HEK293 (cell line): ENCODE results near the gene TPSG1.
A peak's percentile ranks its signal among the peaks of the same experiment; 100 is the strongest.

ENCODE experiments used
- CTCF ChIA-PET: fragments of 350-600 bp; formaldehyde crosslinking; extraction: SDS; loops from one replicate; lab custom pipeline; 2021; ENCODE audit warnings: antibody characterized with exemption; lab: Yijun Ruan, JAX
- POLR2A ChIA-PET: fragments of 300-600 bp; formaldehyde crosslinking; extraction: SDS; loops from one replicate; lab custom pipeline; 2020; ENCODE audit warnings: antibody characterized with exemption, inconsistent platforms; lab: Yijun Ruan, JAX
- H3K27ac ChIP-seq: fragments of 200-500 bp; sonication (Bioruptor generic); 2 replicates; pipeline ENCODE4 v1.5.1; 2014; ENCODE audit warnings: low read depth, low read length, control low read depth, inconsistent platforms; ENCODE audit errors: extremely low read depth
- H3K36me3 ChIP-seq, 2 experiments: fragments of 200-500 bp in 1 of 2; sonication (Bioruptor generic) in 1 of 2; 1 replicate in 1 of 2; 2 replicates in 1 of 2; pipeline ENCODE4 v1.5.1; 2014 to 2017; ENCODE audit warnings: inconsistent platforms in 2 of 2, low read length in 2 of 2; ENCODE audit not compliant: control insufficient read depth in 2 of 2, insufficient read depth in 1 of 2
- H3K4me1 ChIP-seq: fragments of 200-500 bp; sonication (Bioruptor generic); 2 replicates; pipeline ENCODE4 v1.5.1; 2014; ENCODE audit warnings: mild to moderate bottlenecking, low read length, inconsistent platforms; ENCODE audit not compliant: control insufficient read depth, insufficient read depth
- H3K4me3 ChIP-seq: 2 replicates; pipeline ENCODE4 v1.5.1; 2011; ENCODE audit warnings: low read depth, mild to moderate bottlenecking, control low read depth, low read length, moderate library complexity
- H3K9me3 ChIP-seq: fragments of 200-500 bp; sonication (Bioruptor generic); 2 replicates; pipeline ENCODE4 v1.5.1; 2014; ENCODE audit warnings: low read depth, low read length, inconsistent platforms; ENCODE audit not compliant: control insufficient read depth, insufficient read depth
- KLF10 ChIP-seq: fragments of 450-650 bp; IDR thresholded peaks from 2 replicates; pipeline ENCODE4 v1.5.1; 2018; ENCODE audit warnings: missing biosample characterization, mild to moderate bottlenecking, missing genetic modification characterization
- SP3 ChIP-seq: fragments of 450-650 bp; formaldehyde crosslinking; IDR thresholded peaks from 2 replicates; pipeline ENCODE4 v1.5.1; 2016; ENCODE audit warnings: missing biosample characterization, missing genetic modification characterization
- ZBTB48 ChIP-seq: fragments of 450-650 bp; formaldehyde crosslinking; IDR thresholded peaks from 2 replicates; pipeline ENCODE4 v1.5.1; 2016; ENCODE audit warnings: missing biosample characterization, missing genetic modification characterization
- ZBTB6 ChIP-seq: fragments of 450-650 bp; formaldehyde crosslinking; IDR thresholded peaks from 2 replicates; pipeline ENCODE4 v1.5.1; 2017; ENCODE audit warnings: missing biosample characterization, missing genetic modification characterization
- ZFP3 ChIP-seq: fragments of 450-650 bp; formaldehyde crosslinking; IDR thresholded peaks from 2 replicates; pipeline ENCODE4 v1.5.1; 2016; ENCODE audit warnings: low read depth, missing biosample characterization, missing genetic modification characterization
- ZIC2 ChIP-seq: fragments of 450-650 bp; formaldehyde crosslinking; IDR thresholded peaks from 2 replicates; pipeline ENCODE4 v1.5.1; 2016; ENCODE audit warnings: missing biosample characterization, missing genetic modification characterization
- ZNF10 ChIP-seq: fragments of 450-650 bp; formaldehyde crosslinking; IDR thresholded peaks from 2 replicates; pipeline ENCODE4 v1.5.1; 2017; ENCODE audit warnings: missing biosample characterization, missing genetic modification characterization
- ZNF248 ChIP-seq: fragments of 450-650 bp; formaldehyde crosslinking; IDR thresholded peaks from 2 replicates; pipeline ENCODE4 v1.5.1; 2017; ENCODE audit warnings: missing biosample characterization, missing genetic modification characterization
- ZNF280D ChIP-seq: fragments of 450-650 bp; formaldehyde crosslinking; IDR thresholded peaks from 2 replicates; pipeline ENCODE4 v1.5.1; 2016; ENCODE audit warnings: missing biosample characterization, missing genetic modification characterization
- ZNF518A ChIP-seq: fragments of 450-650 bp; formaldehyde crosslinking; conservative IDR thresholded peaks from 2 replicates; pipeline ENCODE4 v1.5.1; 2016; ENCODE audit warnings: low read depth, missing biosample characterization, missing genetic modification characterization
- ZNF558 ChIP-seq: fragments of 450-650 bp; formaldehyde crosslinking; IDR thresholded peaks from 2 replicates; pipeline ENCODE4 v1.5.1; 2016; ENCODE audit warnings: missing biosample characterization, missing genetic modification characterization
- ZNF610 ChIP-seq: fragments of 450-650 bp; formaldehyde crosslinking; IDR thresholded peaks from 2 replicates; pipeline ENCODE4 v1.5.1; 2016; ENCODE audit warnings: missing biosample characterization, missing genetic modification characterization, borderline replicate concordance
- ZNF664 ChIP-seq: fragments of 450-650 bp; formaldehyde crosslinking; IDR thresholded peaks from 2 replicates; pipeline ENCODE4 v1.5.1; 2016; ENCODE audit warnings: missing biosample characterization, missing genetic modification characterization
- ZNF670 ChIP-seq: fragments of 450-650 bp; formaldehyde crosslinking; IDR thresholded peaks from 2 replicates; pipeline ENCODE4 v1.5.1; 2016; ENCODE audit warnings: missing biosample characterization, missing genetic modification characterization, low read depth
- ZNF692 ChIP-seq: fragments of 450-650 bp; formaldehyde crosslinking; IDR thresholded peaks from 2 replicates; pipeline ENCODE4 v1.5.1; 2016; ENCODE audit warnings: missing biosample characterization, missing genetic modification characterization

The TPSG1 gene

GRCh38 chr16:1195393-1195666, 29.7 kb downstream of the TPSG1 start:
- Histone ChIP-seq H3K36me3 (no peaks in the 10 kb centered on the region), H3K4me1 (peaks cover 3% of the 10 kb centered on the region; the same call in 1 of the 2 replicates), H3K27ac (no peak overlapping the region), H3K4me3 (no peak overlapping the region), H3K9me3 (no peaks in the 10 kb centered on the region)
- TF ChIP-seq ZNF280D = no peak
- TF ChIP-seq ZNF610 (tag by site-specific recombination) = no peak
- TF ChIP-seq ZFP3 (tag by site-specific recombination) = no peak
- no peak for TF ChIP-seq ZNF10 (tag by site-specific recombination)
- no peak for TF ChIP-seq ZBTB6 (tag by site-specific recombination)
- no peak for TF ChIP-seq KLF10 (tag by site-specific recombination)
- TF ChIP-seq SP3 (tag by site-specific recombination) = no peak
- no peak for TF ChIP-seq ZNF518A
- no peak for TF ChIP-seq ZNF692 (tag by site-specific recombination)
- no peak for TF ChIP-seq ZNF664 (tag by site-specific recombination)
- CTCF ChIA-PET = interaction anchor here (1.6 kb wide), 1 partner anchor 89 kb away, joined by 11 read pairs; no protein-coding TSS in a partner anchor
- POLR2A ChIA-PET = interaction anchor here (0.8 kb wide), 1 partner anchor 8 kb away, joined by 4 read pairs; no protein-coding TSS in a partner anchor

- no peaks in the 10 kb centered on the region for H3K36me3 ChIP-seq
- no peak overlapping the region for H3K27ac ChIP-seq
- CTCF ChIA-PET = interaction anchor here (0.6 to 0.7 kb wide), 2 partner anchors 13 to 1107 kb away, joined by 3 read pairs; no protein-coding TSS in a partner anchor
- POLR2A ChIA-PET = no interaction called here
- H3K4me1 ChIP-seq = peaks cover 3% of the 10 kb centered on the region; the same call in 1 of the 2 replicates
- no peaks in the 10 kb centered on the region for H3K9me3 ChIP-seq
- H3K4me3 ChIP-seq = no peak overlapping the region
- TF ChIP-seq ZNF670 (tag by site-specific recombination) (no peak), ZNF558 (tag by site-specific recombination) (no peak), ZBTB48 (no peak), ZNF518A (no peak), ZIC2 (tag by site-specific recombination) (0 out of 2 replicates have a peak, but pooled peaks have one; percentile 7), ZNF248 (tag by site-specific recombination) (no peak)
Measured at GRCh38 chr16:1194665-1195392, 30.2 kb downstream of the TPSG1 start.
